PC-3 (cell line): Measurements from ENCODE around the gene HES1.

ENCODE experiments used
- CTCF ChIP-seq: fragments of 300-600 bp; sonication (generic); conservative IDR thresholded peaks from 2 replicates; pipeline ENCODE4 v1.5.1; 2017; ENCODE audit warnings: antibody characterized with exemption, low read depth, mild to moderate bottlenecking, low read length
- EZH2 ChIP-seq: fragments of 300-600 bp; sonication (generic); IDR thresholded peaks from one replicate; pipeline ENCODE4 v1.6.1; 2017; ENCODE audit warnings: antibody characterized with exemption, mild to moderate bottlenecking, low read length; ENCODE audit not compliant: unreplicated experiment
- EZH2phosphoT487 ChIP-seq: fragments of 300-600 bp; sonication (generic); IDR thresholded peaks from 2 replicates; pipeline ENCODE4 v1.6.1; 2018; ENCODE audit warnings: mild to moderate bottlenecking, antibody characterized with exemption, low read length, borderline replicate concordance

- TF ChIP-seq CTCF (no peak), EZH2phosphoT487 (no peak), EZH2 (no peak)
These were observed 39.0 kb downstream of the HES1 start for GRCh38 chr3:194174980-194175379.
